Gastroesophageal sphincter (tissue), 4 donors: Measurements from ENCODE around the gene GADD45B. TPM values are rescaled to one million over a fixed set of nuclear protein-coding genes. Genes with fewer than 3 reads are reported as not detected.
"Not testable (repeated sequence)": the region's sequence is repeated elsewhere in the genome, so short reads cannot be mapped to it uniquely, and the experiment has no call there.

Experiments used
- ATAC-seq: fragments of 150-250 bp; one replicate; pipeline ENCODE4 v1.9.1; 2016; ENCODE audit warnings: mild to moderate bottlenecking, moderate library complexity
- H3K27ac ChIP-seq, 4 donors: fragments of 200-600 bp; sonication (generic) in 3 of 4; 1 replicate in 3 of 4; 2 replicates in 1 of 4; pipeline ENCODE4 v1.5.1; 2016 to 2019
- H3K27me3 ChIP-seq: fragments of 200-600 bp; sonication (generic); one replicate; pipeline ENCODE4 v1.5.1; 2019
- H3K36me3 ChIP-seq, 2 donors: fragments of 200-600 bp; sonication (generic); one replicate each; pipeline ENCODE4 v1.5.1; 2019; ENCODE audit warnings: control low read depth in 1 of 2
- H3K4me1 ChIP-seq, 3 donors: fragments of 200-600 bp; sonication (generic); 1 replicate in 2 of 3; 2 replicates in 1 of 3; pipeline ENCODE4 v1.5.1; 2016 to 2019; ENCODE audit warnings: control low read depth in 2 of 3
- H3K4me3 ChIP-seq, 2 donors: fragments of 200-600 bp; sonication (generic); one replicate each; pipeline ENCODE4 v1.5.1; 2019; ENCODE audit warnings: mild to moderate bottlenecking in 1 of 2, moderate library complexity in 1 of 2
- H3K9me3 ChIP-seq, 3 donors: fragments of 200-600 bp; sonication (generic); one replicate each; pipeline ENCODE4 v1.5.1; 2017 to 2019; ENCODE audit warnings: control low read depth in 2 of 3
- CTCF ChIP-seq, 4 experiments: fragments of 200-600 bp in 2 of 4; fragments of 450-650 bp in 2 of 4; sonication (generic) in 1 of 4; IDR thresholded peaks; one replicate each; pipeline ENCODE4 v1.5.1; 2017 to 2019; ENCODE audit warnings: antibody characterized with exemption in 4 of 4, mild to moderate bottlenecking in 2 of 4, moderate library complexity in 2 of 4
- EP300 ChIP-seq: sonication (generic); formaldehyde crosslinking; IDR thresholded peaks from one replicate; pipeline ENCODE4 v1.6.1; 2017; ENCODE audit warnings: antibody characterized with exemption, mild to moderate bottlenecking
- POLR2A ChIP-seq, 2 donors: fragments of 450-650 bp; IDR thresholded peaks; one replicate each; pipeline ENCODE4 v1.6.1; 2017; ENCODE audit warnings: antibody characterized with exemption in 2 of 2, mild to moderate bottlenecking in 2 of 2, moderate library complexity in 1 of 2
- POLR2AphosphoS5 ChIP-seq: sonication (generic); formaldehyde crosslinking; IDR thresholded peaks from one replicate; pipeline ENCODE4 v1.6.1; 2017; ENCODE audit warnings: antibody characterized with exemption
- WGBS, 2 donors: methylation state at CpG; one replicate each; pipeline ENCODE4 v1.1.5; 2018; ENCODE audit warnings: low coverage in 1 of 2; 5-methylcytosine and 5-hydroxymethylcytosine counted together
- total RNA-seq, 4 donors: library from RNA; depleted of rRNA; stranded (reverse); fragments of >200 nt; gene quantifications; one replicate each; pipeline ENCODE4 v1.1.0, GENCODE V29; 2016

GADD45B gene
- total RNA-seq, 4 donors from 2014 or later, result 69.9 to 374 (median 88.7) TPM

- H3K36me3 ChIP-seq, result no peaks in the 10 kb centered on the region
- no peaks in the 10 kb centered on the region for H3K9me3 ChIP-seq
- TF ChIP-seq CTCF (IDR thresholded peaks at IDR 0.05), result no peak
- no peak for TF ChIP-seq POLR2AphosphoS5
- TF ChIP-seq POLR2A (IDR thresholded peaks at IDR 0.05), result no peak
- no peak for TF ChIP-seq EP300
- H3K27ac ChIP-seq, result peak overlapping the region in 3 of 4 donors; percentile 79 to 84 (median 81)
- H3K4me3 ChIP-seq, result peak overlapping the region in 1 of 2 donors; percentile 84
- no peak for ATAC-seq
- 93 to 100% methylated on average over 5 of the region's 8 CpGs for WGBS, 2 donors
- H3K4me1 ChIP-seq, result peaks cover 0 to 46% (median 12%) of the 10 kb centered on the region in 3 donors
- no peaks in the 10 kb centered on the region for H3K27me3 ChIP-seq
Observed at GRCh38 chr19:2457394-2458037, 18.4 kb upstream of the GADD45B start.

GRCh38 chr19:2458054-2458453 is 17.9 kb upstream of the GADD45B start:
- Histone ChIP-seq H3K4me3 (no peak overlapping the region), H3K4me1 (peaks cover 0 to 51% (median 17%) of the 10 kb centered on the region in 3 donors), H3K27ac (no peak overlapping the region), H3K36me3 (no peaks in the 10 kb centered on the region), H3K9me3 (no peaks in the 10 kb centered on the region), H3K27me3 (no peaks in the 10 kb centered on the region)
- no peak for TF ChIP-seq POLR2AphosphoS5
- no peak for TF ChIP-seq CTCF (IDR thresholded peaks at IDR 0.05)
- no peak for TF ChIP-seq POLR2A (IDR thresholded peaks at IDR 0.05)
- TF ChIP-seq EP300, result no peak
- WGBS, 2 donors, result 78 to 82% methylated on average over 3 to 5 of the region's 5 CpGs
- ATAC-seq, result no peak

- H3K9me3 ChIP-seq, ATAC-seq, H3K27me3 ChIP-seq, H3K4me3 ChIP-seq, H3K36me3 ChIP-seq, H3K27ac ChIP-seq: not testable (repeated sequence)
- 72 to 77% methylated on average over 4 to 6 of the region's 10 CpGs for WGBS, 2 donors
- peaks cover 0 to 55% (median 17%) of the 10 kb centered on the region in 3 donors for H3K4me1 ChIP-seq
Observed at GRCh38 chr19:2458776-2459175, 17.2 kb upstream of the GADD45B start.

- H3K36me3 ChIP-seq, result no peaks in the 10 kb centered on the region
- no peaks in the 10 kb centered on the region for H3K27me3 ChIP-seq
- ATAC-seq, result no peak
- no peak for TF ChIP-seq EP300
- no peak for TF ChIP-seq POLR2A (IDR thresholded peaks at IDR 0.05)
- TF ChIP-seq POLR2AphosphoS5, result no peak
- TF ChIP-seq CTCF (IDR thresholded peaks at IDR 0.05), result no peak
- H3K27ac ChIP-seq, result no peak overlapping the region
- H3K9me3 ChIP-seq, result no peaks in the 10 kb centered on the region
- 100% methylated on average over 1 of the region's 1 CpG for WGBS, 2 donors
- H3K4me1 ChIP-seq, result peaks cover 0 to 48% (median 17%) of the 10 kb centered on the region in 3 donors
- H3K4me3 ChIP-seq, result no peak overlapping the region
Observed at GRCh38 chr19:2460245-2460644, 15.7 kb upstream of the GADD45B start.

- H3K9me3 ChIP-seq, result no peaks in the 10 kb centered on the region
- H3K4me3 ChIP-seq, result peak overlapping the region; percentile 48 to 67
- H3K4me1 ChIP-seq, result peaks cover 0 to 35% (median 10%) of the 10 kb centered on the region in 3 donors
- TF ChIP-seq CTCF (IDR thresholded peaks at IDR 0.05) (peak in 1 of 4 experiments; percentile 30), POLR2AphosphoS5 (no peak), EP300 (no peak), POLR2A (IDR thresholded peaks at IDR 0.05) (no peak)
- peak overlapping the region in 3 of 4 donors; percentile 54 to 71 (median 68) for H3K27ac ChIP-seq
- 1 to 11% methylated on average over 9 to 18 of the region's 62 CpGs for WGBS, 2 donors
- no peaks in the 10 kb centered on the region for H3K36me3 ChIP-seq
- peak; percentile 7 for ATAC-seq
- H3K27me3 ChIP-seq, result no peaks in the 10 kb centered on the region
Observed at GRCh38 chr19:2461751-2462634, 13.9 kb upstream of the GADD45B start.
